GM12891 (cell line): Measurements from ENCODE around the gene ROBO3.

Experiments
- POLR2A ChIP-seq: IDR thresholded peaks from 2 replicates; pipeline ENCODE4 v1.6.1; 2011; ENCODE audit warnings: low read depth, low read length, control low read depth
- POLR2AphosphoS5 ChIP-seq: IDR thresholded peaks from 2 replicates; pipeline ENCODE4 v1.6.1; 2011; ENCODE audit warnings: low read depth, low read length, control low read depth
- POU2F2 ChIP-seq: IDR thresholded peaks from 2 replicates; pipeline ENCODE4 v1.6.1; 2011; ENCODE audit warnings: low read depth, mild to moderate bottlenecking, control low read depth, low read length, moderate library complexity
- SPI1 ChIP-seq: IDR thresholded peaks from 2 replicates; pipeline ENCODE4 v1.6.1; 2011; ENCODE audit warnings: low read depth, low read length, control low read depth
- TAF1 ChIP-seq: IDR thresholded peaks from 2 replicates; pipeline ENCODE4 v1.6.1; 2011; ENCODE audit warnings: low read depth, low read length, control low read depth

GRCh38 chr11:124864892-124865180, 396 bp upstream of the ROBO3 start:
- TF ChIP-seq TAF1 = no peak
- no peak for TF ChIP-seq POLR2A
- TF ChIP-seq POU2F2 = no peak
- TF ChIP-seq POLR2AphosphoS5 = no peak
- TF ChIP-seq SPI1 = no peak
